Nephron (organoid): ENCODE results near the gene TRAP1.
A peak's percentile ranks its signal among the peaks of the same experiment; 100 is the strongest.
"Not testable (repeated sequence)": the region's sequence is repeated elsewhere in the genome, so short reads cannot be mapped to it uniquely, and the experiment has no call there.

Experiments
- H3K27ac Mint-ChIP-seq, 3 experiments: 2 replicates each; pipeline ENCODE4 v1.8.0; 2020; ENCODE audit warnings: mixed read lengths in 3 of 3, mild to moderate bottlenecking in 2 of 3, moderate library complexity in 1 of 3
- H3K27me3 Mint-ChIP-seq: 2 replicates; pipeline ENCODE4 v1.8.0; 2021; ENCODE audit warnings: low read depth, mild to moderate bottlenecking, moderate library complexity, mixed read lengths
- H3K36me3 Mint-ChIP-seq: 2 replicates; pipeline ENCODE4 v1.8.0; 2020; ENCODE audit warnings: low read depth, mixed read lengths
- H3K4me1 Mint-ChIP-seq: 2 replicates; pipeline ENCODE4 v1.8.0; 2020; ENCODE audit warnings: mixed read lengths
- H3K4me3 Mint-ChIP-seq, 3 experiments: 2 replicates each; pipeline ENCODE4 v1.8.0; 2020; ENCODE audit warnings: mild to moderate bottlenecking in 3 of 3, mixed read lengths in 3 of 3, moderate library complexity in 2 of 3
- H3K9me3 Mint-ChIP-seq: 2 replicates; pipeline ENCODE4 v1.8.0; 2020; ENCODE audit warnings: mixed read lengths
- CTCF ChIP-seq, 3 experiments: fragments of 200-600 bp; sonication (generic); IDR thresholded peaks; one replicate each; pipeline ENCODE4 v1.5.0; 2021; ENCODE audit warnings: antibody characterized with exemption in 3 of 3; ENCODE audit not compliant: unreplicated experiment in 3 of 3

The TRAP1 gene

DNA sequence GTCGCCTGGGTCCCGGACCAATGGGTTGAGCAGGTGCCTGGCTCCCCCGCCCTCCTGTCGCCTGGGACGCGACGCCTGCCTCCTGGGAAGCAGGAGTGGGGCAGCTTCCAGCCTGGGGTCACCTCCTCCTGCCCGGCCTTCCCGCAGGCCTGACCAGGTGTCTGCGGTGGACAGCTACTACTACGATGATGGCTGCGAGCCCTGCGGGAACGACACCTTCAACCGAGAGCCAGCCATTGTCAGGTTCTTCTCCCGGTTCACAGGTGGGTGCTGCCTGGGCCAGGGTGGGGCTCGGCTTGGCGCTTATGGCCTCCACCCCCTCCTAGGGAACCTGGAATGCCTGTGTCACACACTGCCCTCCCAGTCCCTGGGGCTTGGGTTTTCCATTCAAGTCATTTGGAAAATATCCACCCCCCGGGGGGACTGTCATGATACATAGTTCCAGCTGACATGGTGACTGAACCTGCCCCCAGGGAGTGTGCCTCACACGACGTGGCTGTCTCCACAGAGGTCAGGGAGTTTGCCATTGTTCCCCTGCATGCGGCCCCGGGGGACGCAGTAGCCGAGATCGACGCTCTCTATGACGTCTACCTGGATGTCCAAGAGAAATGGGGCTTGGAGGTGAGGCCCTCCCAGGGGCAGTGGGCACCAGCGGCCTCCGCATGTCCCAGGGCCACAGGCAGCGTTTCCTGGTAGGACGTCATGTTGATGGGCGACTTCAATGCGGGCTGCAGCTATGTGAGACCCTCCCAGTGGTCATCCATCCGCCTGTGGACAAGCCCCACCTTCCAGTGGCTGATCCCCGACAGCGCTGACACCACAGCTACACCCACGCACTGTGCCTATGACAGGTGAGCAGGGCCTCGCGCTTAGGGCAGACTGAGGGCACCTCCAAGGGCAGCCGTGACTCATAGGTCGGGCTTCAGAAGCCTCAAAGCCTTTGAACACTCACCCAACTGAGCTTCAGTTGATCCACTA lies 60.5 kb downstream of the TRAP1 start:
- H3K27me3 Mint-ChIP-seq: no peaks in the 10 kb centered on the region
- H3K9me3 Mint-ChIP-seq: no peaks in the 10 kb centered on the region
- H3K27ac Mint-ChIP-seq: peak overlapping the region in 1 of 3 experiments; percentile 37
- TF ChIP-seq CTCF (IDR thresholded peaks at IDR 0.05; ENCODE audit: unreplicated experiment in 3 of 3): no peak
- peaks cover 48% of the 10 kb centered on the region for H3K36me3 Mint-ChIP-seq
- no peaks in the 10 kb centered on the region for H3K4me1 Mint-ChIP-seq
- H3K4me3 Mint-ChIP-seq: no peak overlapping the region

GRCh38 chr16:3656160-3656490 lies 61.2 kb downstream of the TRAP1 start:
- not testable (repeated sequence) for H3K9me3 Mint-ChIP-seq, H3K27me3 Mint-ChIP-seq, H3K4me3 Mint-ChIP-seq, H3K4me1 Mint-ChIP-seq, H3K27ac Mint-ChIP-seq
- H3K36me3 Mint-ChIP-seq: peaks cover 49% of the 10 kb centered on the region

GRCh38 chr16:3655396-3656159 lies 61.7 kb downstream of the TRAP1 start:
- H3K27ac Mint-ChIP-seq: peak overlapping the region in 1 of 3 experiments; percentile 93
- peaks cover 49% of the 10 kb centered on the region for H3K36me3 Mint-ChIP-seq
- no peaks in the 10 kb centered on the region for H3K9me3 Mint-ChIP-seq
- TF ChIP-seq CTCF (IDR thresholded peaks at IDR 0.05; ENCODE audit: unreplicated experiment in 3 of 3): no peak
- H3K27me3 Mint-ChIP-seq: no peaks in the 10 kb centered on the region
- no peaks in the 10 kb centered on the region for H3K4me1 Mint-ChIP-seq
- H3K4me3 Mint-ChIP-seq: no peak overlapping the region

- no peaks in the 10 kb centered on the region for H3K27me3 Mint-ChIP-seq
- peak overlapping the region in 1 of 3 experiments; percentile 37 for H3K4me3 Mint-ChIP-seq
- H3K36me3 Mint-ChIP-seq: peaks cover 48% of the 10 kb centered on the region
- TF ChIP-seq CTCF (IDR thresholded peaks at IDR 0.05; ENCODE audit: unreplicated experiment in 3 of 3): no peak
- peak overlapping the region in 1 of 3 experiments; percentile 93 for H3K27ac Mint-ChIP-seq
- H3K9me3 Mint-ChIP-seq: no peaks in the 10 kb centered on the region
- no peaks in the 10 kb centered on the region for H3K4me1 Mint-ChIP-seq
Observed at GRCh38 chr16:3655030-3655395, 62.3 kb downstream of the TRAP1 start.

DNA sequence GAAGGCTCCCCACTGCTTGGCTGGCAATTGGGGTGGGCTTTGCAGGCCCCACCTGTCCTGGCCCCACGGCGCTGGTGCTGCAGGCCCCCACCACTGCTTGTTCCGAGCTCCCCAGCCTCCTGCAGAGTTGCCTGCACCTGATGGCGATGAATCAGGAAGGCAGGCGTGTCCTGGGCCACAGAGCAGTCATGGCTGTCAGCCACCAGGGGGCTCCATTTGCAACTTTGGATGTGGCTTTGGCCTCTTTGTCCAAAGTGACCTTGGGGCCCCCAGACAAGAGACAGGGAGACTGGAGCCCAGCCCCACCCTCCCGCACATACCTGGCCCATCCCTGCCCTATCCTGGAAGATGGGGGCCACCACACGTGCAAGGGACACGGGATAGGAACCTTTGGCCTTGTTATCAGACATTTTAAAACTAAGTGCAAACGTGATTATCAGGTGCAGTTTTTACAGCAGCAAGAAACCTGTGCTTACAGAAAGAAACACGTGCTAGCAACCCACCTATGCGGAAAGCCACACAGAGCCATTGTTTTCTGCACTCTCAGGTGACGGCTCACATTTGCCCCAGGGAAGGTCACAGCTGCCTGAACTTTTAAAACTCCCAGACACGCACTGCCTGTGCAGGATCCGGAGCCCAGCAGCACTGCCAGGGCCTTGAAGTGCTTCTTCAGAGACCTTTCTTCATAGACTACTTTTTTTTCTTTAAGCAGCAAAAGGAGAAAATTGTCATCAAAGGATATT lies 62.9 kb downstream of the TRAP1 start, which contains the start of gene DNASE1:
Gene DNASE1 (plus strand): TSS at position 443 of the 743 bp plus-strand sequence. CDS start 683 bp downstream, outside the sequence.
- H3K4me3 Mint-ChIP-seq: peak within 1 kb of the TSS in 1 of 3 experiments; percentile 37
- peaks cover 45% of the 10 kb centered on the region for H3K36me3 Mint-ChIP-seq
- peak within 1 kb of the TSS in 1 of 3 experiments; percentile 93 for H3K27ac Mint-ChIP-seq
- H3K27me3 Mint-ChIP-seq: no peaks in the 10 kb centered on the region
- no peaks in the 10 kb centered on the region for H3K4me1 Mint-ChIP-seq
- TF ChIP-seq CTCF (IDR thresholded peaks at IDR 0.05; ENCODE audit: unreplicated experiment in 3 of 3): peak; percentile 42 to 69 (median 53)
- H3K9me3 Mint-ChIP-seq: no peaks in the 10 kb centered on the region
